Measurements from ENCODE around the gene YBX1.
"Not testable (repeated sequence)": the region's sequence is repeated elsewhere in the genome, so short reads cannot be mapped to it uniquely, and the experiment has no call there.

DNA sequence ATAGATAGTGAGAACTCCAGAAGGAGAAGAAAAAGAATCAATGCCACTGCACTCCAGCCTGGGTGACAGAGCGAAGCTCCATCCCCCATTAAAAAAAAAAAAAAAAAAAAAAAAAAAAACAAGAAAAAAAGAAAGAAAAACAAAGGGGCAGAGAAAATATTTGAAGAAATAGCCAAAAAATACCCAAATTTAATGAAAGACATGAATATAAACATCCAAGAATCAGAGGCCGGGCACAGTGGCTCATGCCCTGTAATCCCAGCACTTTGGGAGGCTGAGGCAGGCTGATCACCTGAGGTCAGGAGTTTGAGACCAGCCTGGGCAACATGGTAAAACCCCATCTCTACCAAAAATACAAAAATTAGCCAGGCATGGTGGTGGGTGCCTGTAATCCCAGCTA, 40.2 kb downstream of the YBX1 start:
- not testable (repeated sequence) for TF ChIP-seq POLR2A (IDR thresholded peaks at IDR 0.05); CTCF (IDR thresholded peaks at IDR 0.05 in 4 of 5, conservative IDR thresholded peaks at IDR 0.05 in 1 of 5)
